ENCODE results near the gene EGFL7.
"Not testable (repeated sequence)": the region's sequence is repeated elsewhere in the genome, so short reads cannot be mapped to it uniquely, and the experiment has no call there.

Gene EGFL7

DNA sequence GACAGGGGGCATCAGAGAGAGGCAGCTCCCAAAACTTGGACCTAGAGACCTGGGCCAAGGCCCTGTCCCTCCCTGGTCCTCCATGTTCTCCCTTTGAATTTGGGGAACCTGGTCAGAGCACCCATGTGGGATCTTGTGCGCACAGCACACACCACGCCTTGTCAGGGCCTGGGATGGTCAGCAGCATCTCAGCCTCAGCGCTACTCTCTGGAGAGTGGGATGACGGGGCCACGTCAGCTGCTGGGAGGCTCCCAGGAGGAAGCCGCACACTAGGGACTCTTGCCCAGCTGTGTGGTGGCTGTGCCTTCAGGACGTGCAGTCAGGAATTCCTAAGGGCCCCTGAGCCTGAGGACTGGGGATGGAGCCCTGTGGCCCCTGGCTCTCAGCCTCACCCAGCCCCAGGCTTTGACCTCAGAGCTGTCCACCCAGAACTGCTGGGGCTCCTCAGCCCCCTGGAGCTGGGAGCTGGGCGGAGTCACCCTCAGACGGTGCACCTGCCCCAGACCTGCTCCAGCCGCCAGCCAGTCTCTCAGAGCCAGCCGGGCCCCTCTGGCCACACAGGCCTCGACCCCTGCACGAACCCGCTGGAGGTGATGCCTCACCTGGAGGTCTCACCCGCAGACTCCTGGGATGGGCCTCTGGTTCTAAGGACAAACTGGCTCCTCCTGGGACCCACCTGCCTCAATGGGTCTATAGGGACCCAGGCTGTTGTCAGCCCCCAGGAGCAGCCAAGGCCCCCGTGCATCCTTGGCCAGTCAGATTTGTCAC lies 38.3 kb upstream of the EGFL7 start:
- no peak for DNase-seq

DNA sequence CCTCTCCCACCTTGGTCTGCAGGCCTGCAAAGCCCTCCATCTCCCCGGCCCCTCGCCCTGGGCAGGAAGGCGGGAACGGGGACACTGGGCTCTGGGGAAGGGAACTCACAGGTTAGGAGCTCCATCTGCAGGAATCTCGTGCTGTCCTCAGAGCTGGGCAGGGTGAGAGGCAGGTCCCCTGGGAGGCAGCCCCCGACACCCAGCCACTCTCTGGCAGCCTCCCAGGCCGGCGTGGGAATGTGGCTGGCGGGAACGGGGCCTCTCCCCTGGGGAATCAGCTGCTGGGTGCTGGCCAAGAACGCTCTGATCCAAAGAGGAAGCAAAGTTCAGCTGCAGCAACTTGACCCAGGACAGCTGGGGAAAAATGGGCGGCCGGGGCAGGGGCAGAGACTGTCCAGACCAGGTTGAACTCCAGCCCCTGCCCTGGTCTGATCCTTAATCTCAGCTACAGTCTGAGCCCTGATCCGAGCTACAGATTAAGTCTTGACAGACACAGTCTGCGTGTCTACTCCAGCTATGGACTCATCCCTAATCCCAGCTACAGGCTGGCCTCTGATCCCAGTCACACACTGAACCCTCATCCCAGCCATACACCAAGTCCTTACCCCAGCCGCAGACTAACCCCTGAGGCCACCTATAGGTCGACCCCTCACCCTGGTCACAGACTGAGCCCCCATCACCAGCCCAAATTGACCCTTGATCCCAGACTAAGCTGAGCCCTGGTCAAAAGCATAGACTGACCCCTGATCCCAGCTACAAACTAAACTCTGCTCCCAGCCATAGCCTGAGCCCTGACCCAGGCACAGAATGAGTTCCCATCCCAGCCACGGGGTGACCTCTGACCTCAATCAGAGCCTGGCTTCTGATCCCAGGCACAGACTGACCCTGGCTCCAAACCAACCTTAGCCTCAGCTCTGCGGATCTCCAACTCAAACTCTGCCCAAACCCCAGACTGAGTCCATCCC lies 37.3 kb upstream of the EGFL7 start:
- peak in 31 of 58 donors; percentile 12 to 55 (median 39) for DNase-seq

DNA sequence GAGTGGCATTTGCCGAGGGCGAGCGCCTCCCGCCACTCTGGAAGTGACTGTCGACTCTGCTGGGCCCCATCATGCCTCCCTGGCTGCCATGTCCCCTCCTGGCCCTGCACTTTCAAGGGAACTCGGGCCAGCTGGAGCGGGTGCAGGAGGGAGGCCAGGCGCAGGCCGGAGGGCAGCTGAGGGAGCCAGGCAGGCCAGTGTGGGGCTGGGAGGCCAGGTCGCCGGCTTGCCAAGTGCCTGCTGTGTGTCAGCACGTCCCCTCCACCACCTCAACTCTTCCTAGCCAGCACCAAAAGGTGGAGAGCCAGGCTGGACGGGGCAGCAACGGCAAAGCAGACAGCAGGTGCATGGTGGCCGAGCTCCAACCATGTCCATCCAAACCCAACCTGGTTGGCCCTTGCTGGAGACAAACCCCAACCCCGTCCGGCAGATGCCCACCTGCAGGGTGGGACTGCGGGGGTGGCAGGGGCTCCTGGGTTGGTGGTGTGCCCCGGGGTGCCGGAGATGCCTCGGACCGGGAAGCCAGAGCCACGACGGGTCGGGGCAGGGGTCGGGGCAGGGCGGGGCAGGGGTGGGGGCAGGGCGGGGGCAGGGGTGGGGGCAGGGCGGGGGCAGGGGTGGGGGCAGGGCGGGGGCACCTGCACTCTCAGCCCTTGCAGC lies 36.5 kb upstream of the EGFL7 start:
- DNase-seq: peak in 3 of 58 donors; percentile 3 to 31 (median 14)

DNA sequence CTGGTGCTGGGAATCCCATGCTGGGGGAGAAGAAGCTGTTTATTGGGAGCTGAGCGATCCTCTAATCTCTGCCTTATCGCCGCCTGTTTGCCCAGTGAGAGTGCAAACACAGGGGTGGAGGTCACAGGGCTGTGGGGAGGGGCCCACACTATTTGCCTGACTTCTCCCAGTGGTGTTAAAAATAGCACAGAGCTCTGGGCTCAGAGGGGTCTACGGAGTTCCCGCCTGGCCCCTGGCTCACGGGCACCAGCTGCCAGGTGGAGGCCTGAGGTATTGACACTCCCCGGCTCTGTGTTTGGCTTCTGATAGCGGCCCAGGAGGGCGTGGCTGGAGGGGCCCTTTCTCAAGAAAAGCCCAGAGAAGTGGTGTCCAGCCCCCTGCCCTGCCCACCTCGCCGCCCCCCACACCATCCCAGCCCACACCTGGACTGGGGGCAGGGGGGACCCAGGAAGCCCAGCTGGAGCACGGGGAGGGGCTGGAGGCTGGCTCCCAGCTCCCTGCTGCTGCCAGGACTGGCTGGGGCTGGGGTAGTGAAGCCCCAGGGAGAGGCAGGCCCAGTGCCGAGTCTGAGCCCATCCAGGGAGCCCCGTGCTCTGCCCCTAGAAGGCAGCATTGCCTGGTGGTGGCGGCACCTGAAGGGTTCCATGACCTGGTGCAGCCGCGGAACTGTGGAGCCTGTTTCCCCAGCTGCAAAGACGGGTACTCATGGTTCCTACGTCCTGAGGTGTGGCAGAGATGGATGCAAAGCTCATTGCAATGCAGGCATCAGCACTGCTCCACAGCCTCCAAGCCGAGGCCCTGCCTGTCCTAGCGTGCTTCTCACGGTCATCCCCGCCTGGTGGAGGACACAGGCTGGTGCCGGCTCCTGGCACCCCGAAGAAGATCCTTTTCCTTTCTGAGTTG lies 35.7 kb upstream of the EGFL7 start:
- DNase-seq: no peak

DNA sequence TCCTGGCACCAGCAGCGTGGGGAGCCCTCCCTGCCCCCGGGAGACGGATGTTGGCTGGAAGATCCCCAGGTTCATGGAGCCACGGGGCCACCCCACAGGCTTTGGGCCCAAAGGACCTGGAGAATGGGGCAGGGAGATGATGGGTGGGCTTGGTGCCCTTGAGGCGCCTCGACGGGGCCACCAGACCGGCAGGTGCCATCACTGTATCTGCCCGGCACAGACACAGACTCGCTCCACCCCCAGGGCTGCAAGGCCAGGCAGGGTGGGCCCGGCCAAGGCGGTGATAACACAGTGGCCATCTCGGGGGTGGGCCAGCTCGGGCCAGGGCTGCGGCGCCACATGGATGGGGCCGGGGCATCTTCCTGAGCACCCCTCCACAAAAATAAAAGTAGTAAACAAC lies 35.0 kb upstream of the EGFL7 start:
- DNase-seq: no peak

DNA sequence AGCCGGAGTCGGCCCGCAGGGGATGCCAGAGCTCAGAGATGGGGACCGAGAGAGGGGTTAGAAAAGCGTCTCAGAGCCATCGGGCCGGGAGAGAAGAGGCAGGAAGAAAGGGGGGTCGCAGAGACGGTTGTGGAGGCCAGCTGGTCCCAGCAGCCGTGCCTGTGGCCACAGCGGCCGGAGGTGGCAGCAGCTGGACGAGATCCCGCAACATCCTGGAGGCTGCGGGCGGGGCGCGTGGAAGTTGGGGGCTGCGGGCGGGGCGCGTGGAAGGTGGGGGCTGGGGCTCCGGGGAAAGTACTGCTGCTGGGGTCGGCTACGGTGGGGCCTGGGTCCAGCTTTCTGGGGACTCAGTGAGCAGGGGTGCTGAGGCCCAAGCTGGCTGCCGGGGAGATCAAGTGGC lies 34.4 kb upstream of the EGFL7 start:
- no peak for DNase-seq

DNA sequence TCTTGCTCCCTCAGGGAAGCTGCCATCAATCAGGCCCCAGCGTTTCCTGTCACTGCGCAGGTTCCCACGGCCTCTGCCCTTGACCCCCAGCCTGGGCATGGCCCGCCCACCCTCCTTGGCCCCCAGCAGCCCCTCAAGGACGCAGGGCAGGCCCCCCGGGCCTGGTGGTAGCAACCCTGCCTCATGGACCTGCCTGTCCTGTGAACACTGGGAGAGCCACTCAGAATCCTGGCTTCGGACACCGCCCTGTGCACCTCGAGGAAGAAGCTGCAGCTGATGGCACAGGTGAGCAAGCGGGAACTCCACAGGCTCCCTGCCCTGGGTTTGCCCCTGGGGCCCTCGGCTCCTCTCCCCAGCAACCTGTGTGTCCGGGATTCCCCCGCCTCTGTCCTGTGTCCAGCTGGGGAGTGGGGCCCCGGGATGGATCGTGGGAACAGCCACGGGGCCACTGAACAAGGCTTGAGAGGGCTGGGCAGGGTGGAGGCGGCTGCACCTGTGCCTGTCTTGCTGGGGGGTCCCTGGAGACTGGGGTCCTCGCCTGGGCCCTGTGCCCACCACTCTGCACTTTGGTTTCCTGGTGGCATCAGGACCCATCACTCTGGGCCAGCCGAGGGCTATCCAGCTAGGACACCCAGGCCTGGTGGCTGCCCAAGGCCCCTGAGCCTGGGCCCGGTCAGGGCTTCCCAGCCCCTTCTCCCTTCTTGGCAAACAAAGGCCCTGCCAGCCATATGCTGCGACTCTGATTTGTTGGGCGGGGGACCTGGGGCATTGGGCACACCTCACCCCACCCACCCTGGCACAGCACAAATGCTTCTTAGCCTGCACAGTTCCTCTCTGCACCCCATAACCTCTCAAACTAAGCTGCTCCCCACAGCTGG lies 33.5 kb upstream of the EGFL7 start:
- DNase-seq: no peak

DNA sequence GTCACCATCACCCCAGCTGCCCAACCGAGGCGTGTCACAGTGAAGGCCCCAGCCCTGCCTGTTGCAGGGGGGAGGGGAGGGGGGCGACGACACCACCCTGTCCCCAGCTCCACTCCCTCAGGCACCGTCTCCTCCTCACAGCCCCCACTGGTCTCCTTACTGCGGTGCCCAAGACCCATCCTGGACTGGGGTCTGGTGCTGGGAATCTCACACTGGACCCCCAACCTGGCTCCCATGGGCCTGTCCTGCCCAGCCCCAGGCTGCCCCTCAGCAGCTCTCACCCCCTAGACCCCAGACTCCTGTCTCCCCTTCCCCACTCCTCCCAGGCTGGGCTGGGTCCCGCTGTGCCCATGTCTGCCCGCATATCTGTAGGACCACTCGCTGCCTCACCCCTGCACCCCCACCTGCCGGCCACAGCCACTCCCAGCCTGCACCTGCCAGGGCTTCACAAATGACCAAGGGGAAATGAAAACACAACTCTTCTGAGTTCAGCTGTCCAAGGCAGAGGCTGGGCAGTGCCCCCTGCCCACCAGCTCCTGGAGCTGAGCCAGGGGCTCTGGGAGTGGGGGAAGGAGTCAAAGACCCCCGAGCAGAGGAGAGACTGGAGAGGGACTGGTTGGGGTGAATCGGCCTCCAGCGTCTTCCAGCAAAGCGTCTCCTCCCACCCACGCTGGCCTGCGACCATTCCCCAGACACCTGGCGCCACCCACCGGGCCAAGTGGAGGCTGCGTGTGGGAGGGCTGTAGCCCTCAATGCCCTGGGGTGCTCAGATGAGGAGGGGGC lies 32.6 kb upstream of the EGFL7 start:
- DNase-seq: peak in 13 of 58 donors; percentile 3 to 35 (median 22)

DNA sequence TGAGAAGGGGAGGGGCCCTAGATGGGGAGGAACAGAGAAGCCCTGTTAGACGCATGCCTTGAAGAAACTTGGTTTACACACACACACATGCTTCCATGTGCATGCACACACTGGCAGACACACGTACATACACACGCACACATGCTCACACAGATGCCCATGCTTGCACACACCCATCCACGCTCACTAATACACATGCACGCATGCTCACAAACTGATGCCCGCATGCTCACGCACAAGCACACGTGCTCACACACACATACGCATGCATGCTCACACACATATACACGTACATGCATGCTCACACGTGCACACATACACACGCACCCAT lies 32.1 kb upstream of the EGFL7 start:
- no peak for DNase-seq

DNA sequence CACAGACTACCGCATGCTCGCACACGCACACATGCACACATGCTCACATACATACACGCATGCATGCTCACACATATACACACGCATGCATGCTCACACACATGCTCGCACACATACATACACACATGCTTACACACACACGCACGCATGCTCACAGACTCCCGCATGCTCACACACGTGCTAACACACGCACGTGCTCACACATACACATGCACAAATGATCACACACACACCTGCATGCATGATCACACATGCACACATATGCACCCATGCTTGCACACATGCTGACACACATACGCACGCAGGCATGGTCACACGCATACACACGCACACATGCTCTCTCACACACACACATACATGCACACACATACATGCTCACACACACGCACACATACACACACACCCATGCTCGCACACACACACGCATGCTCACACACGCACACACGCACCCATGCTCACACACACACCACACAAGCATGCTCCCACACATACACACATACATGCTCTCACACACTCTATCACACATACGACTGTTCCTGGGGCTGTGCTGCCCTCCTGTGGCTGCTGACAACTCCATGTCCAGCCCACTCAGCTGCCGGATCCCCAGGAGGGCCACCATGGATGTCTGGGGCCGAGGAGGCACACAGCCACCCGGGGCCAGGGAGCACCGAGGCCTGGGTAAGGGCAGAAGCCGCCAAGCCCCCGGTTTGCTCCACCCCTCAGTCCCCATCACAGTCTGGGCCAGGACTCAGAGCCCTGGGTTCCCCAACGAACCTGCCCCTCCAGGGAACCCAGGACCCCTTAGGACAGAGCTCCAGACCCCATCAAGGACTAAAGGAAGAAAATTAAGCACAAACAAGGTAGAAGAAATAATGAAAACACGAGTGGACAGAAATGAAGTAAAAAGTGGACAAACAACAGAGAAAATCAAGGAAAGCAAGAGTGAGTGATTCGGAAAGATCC lies 31.4 kb upstream of the EGFL7 start:
- DNase-seq: peak in 45 of 58 donors; percentile 13 to 72 (median 42)

DNA sequence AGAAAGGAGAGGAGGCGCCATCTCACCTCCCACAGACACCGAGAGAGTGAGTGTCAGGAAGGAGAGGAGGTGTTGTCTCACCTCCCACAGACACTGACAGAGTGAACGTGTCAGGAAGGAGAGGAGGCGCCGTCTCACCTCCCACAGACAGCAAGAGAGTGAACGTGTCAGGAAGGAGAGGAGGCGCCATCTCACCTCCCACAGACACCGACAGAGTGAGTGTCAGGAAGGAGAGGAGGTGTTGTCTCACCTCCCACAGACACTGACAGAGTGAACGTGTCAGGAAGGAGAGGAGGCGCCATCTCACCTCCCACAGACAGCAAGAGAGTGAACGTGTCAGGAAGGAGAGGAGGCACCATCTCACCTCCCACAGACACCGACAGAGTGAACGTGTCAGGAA lies 30.6 kb upstream of the EGFL7 start:
- DNase-seq: not testable (repeated sequence)

DNA sequence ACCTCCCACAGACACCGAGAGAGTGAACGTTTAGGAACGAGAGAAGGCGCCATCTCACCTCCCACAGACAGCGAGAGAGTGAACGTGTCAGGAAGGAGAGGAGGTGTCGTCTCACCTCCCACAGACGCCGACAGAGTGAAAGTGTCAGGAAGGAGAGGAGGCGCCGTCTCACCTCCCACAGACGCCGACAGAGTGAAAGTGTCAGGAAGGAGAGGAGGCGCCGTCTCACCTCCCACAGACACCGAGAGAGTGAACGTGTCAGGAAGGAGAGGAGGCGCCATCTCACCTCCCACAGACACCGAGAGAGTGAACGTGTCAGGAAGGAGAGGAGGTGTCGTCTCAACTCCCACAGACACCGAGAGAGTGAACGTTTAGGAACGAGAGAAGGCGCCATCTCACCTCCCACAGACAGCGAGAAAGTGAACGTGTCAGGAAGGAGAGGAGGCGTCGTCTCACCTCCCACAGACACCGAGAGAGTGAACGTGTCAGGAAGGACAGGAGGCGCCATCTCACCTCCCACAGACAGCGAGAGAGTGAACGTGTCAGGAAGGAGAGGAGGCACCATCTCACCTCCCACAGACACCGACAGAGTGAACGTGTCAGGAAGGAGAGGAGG lies 30.1 kb upstream of the EGFL7 start:
- not testable (repeated sequence) for DNase-seq

DNA sequence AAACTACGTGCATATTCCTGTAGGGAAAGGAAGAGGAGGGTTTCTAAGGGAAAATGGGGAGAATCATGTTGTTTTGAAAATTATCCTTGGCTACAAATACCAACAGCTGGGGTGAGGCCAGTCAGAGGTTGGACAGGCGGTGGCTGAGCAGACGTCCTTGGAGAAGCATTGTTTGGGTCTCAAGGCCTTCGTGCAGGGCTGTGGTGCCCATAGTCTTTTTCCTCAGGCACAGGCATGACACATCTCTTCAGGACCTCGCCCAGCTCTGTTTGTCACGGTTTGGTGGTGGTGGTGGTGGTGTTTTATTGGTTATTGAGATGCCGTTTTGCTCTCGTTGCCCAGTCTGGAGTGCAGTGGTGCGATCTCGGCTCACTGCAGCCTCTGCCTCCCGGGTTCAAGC lies 27.8 kb upstream of the EGFL7 start:
- no peak for DNase-seq

DNA sequence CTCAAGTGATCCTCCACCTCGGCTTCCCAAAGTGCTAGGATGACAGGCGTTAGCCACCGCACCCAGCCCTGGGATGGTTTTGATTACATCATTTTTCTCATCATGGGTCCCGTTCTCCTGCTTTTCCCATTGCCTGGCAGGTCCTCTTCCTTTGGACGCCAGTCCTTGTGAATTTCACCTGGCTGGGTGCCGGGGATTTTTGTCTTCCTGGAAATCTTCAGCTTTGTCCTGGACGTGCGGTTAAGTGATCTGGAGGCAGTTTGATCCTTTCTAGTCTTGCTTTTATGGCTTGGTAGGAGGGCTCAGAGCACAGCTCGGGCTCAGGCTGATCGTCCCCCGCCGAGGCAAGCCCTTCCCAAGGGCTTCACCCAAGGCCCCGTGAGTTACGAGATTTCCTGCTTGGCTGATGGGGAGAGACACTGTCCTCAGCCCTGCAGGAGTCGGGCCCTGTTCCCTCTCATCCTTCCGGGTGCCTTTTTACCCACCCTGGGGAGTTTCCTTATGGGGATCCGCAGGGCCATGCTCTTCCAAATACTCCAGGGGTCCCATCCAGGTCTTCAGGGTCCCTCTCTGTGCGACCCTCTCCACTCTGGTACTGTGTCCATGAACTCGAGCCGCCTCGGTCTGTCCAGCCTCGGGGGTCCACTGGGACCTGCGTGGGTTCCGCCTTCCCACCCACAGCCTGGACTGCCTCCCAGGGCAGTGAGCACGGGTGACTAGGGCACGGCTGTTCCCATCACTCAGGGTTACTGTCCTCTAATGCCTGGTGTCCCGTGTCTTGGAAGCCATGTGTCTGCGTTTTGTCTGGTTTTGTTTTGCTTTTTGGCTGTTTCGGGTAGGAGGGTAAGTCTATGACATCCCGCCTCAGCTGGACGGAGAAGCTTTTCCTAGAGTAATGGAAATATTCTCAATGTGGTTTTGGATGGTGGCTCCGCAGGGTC lies 22.3 kb upstream of the EGFL7 start:
- no peak for DNase-seq

DNA sequence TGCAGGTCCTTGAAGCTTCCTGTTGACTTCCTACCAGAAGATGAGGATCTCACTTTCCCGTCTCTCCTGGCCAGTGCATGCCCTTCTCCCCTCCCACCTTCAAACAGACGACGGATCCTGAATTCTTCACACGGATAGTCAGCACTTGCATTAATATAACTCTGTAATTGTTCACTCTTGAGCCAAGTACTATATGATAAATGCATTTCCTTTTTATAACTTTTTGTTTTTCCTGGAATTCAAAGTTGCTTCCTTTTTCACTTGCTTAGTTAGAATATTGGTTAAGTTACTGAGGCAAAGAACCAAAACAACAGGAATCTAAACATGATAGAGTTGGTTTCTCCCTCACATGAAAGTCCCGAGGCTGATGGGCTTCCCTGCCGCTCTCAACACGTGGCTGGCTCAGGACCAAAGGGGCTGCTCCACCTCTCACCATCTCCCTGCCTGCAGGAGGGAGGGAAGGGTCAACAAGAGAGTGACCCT lies 20.2 kb upstream of the EGFL7 start:
- no peak for DNase-seq

Measured in anterior cingulate cortex (tissue), 58 donors.